Limb (tissue), 2 donors: ENCODE results near the gene CFAP97.
"Not testable (repeated sequence)": the region's sequence is repeated elsewhere in the genome, so short reads cannot be mapped to it uniquely, and the experiment has no call there.

Experiments
- DNase-seq, 2 donors: peaks; one replicate each; pipeline ENCODE4 v3.0.0-alpha.2; 2016; ENCODE audit errors: extremely low spot score in 2 of 2

Gene CFAP97

GRCh38 chr4:185201977-185202962 is 1.5 kb downstream of the CFAP97 start:
- DNase-seq, result peak; percentile 13 to 49

- DNase-seq, result not testable (repeated sequence)
These were observed 5.6 kb downstream of the CFAP97 start for GRCh38 chr4:185198189-185198588.

- DNase-seq, result no peak
These were observed 7.4 kb downstream of the CFAP97 start for GRCh38 chr4:185196437-185196836.

GRCh38 chr4:185194924-185195888 is 8.6 kb downstream of the CFAP97 start:
- no peak for DNase-seq

GRCh38 chr4:185192059-185192458 is 11.7 kb downstream of the CFAP97 start:
- no peak for DNase-seq

GRCh38 chr4:185190306-185190856 is 13.4 kb downstream of the CFAP97 start:
- no peak for DNase-seq

GRCh38 chr4:185189606-185190305 is 14.0 kb downstream of the CFAP97 start:
- DNase-seq, result no peak

GRCh38 chr4:185186769-185187168 is 17.0 kb downstream of the CFAP97 start:
- no peak for DNase-seq

- peak; percentile 76 to 90 for DNase-seq
These were observed 20.0 kb downstream of the CFAP97 start for GRCh38 chr4:185183622-185184281.

- DNase-seq, result no peak
These were observed 21.6 kb downstream of the CFAP97 start for GRCh38 chr4:185182239-185182638.

- DNase-seq, result no peak
These were observed 24.3 kb downstream of the CFAP97 start for GRCh38 chr4:185179488-185179887.

GRCh38 chr4:185171373-185172071 is 32.3 kb downstream of the CFAP97 start:
- no peak for DNase-seq

GRCh38 chr4:185167234-185167633 is 36.6 kb downstream of the CFAP97 start:
- DNase-seq, result no peak

GRCh38 chr4:185165605-185166063 is 38.2 kb downstream of the CFAP97 start:
- no peak for DNase-seq

- DNase-seq, result no peak
These were observed 52.5 kb downstream of the CFAP97 start for GRCh38 chr4:185151296-185151695.

GRCh38 chr4:185149392-185149791 is 54.4 kb downstream of the CFAP97 start:
- DNase-seq, result no peak

GRCh38 chr4:185145572-185145971 is 58.2 kb downstream of the CFAP97 start:
- no peak for DNase-seq

- DNase-seq, result no peak
These were observed 59.1 kb downstream of the CFAP97 start for GRCh38 chr4:185144601-185145240.

- peak in 1 of 2 donors; percentile 57 for DNase-seq
These were observed 60.2 kb downstream of the CFAP97 start for GRCh38 chr4:185143601-185143969.
